GM21528 (cell line): Measurements from ENCODE around the gene RNF186.
"Not testable (repeated sequence)": the region's sequence is repeated elsewhere in the genome, so short reads cannot be mapped to it uniquely, and the experiment has no call there.

Experiments used
- ATAC-seq: cut with Tn5 transposase; IDR thresholded peaks from one replicate; pipeline ENCODE4 v1.9.1; 2021; ENCODE audit warnings: mild to moderate bottlenecking, moderate library complexity; ENCODE audit not compliant: unreplicated experiment, low FRiP score

The RNF186 gene

DNA sequence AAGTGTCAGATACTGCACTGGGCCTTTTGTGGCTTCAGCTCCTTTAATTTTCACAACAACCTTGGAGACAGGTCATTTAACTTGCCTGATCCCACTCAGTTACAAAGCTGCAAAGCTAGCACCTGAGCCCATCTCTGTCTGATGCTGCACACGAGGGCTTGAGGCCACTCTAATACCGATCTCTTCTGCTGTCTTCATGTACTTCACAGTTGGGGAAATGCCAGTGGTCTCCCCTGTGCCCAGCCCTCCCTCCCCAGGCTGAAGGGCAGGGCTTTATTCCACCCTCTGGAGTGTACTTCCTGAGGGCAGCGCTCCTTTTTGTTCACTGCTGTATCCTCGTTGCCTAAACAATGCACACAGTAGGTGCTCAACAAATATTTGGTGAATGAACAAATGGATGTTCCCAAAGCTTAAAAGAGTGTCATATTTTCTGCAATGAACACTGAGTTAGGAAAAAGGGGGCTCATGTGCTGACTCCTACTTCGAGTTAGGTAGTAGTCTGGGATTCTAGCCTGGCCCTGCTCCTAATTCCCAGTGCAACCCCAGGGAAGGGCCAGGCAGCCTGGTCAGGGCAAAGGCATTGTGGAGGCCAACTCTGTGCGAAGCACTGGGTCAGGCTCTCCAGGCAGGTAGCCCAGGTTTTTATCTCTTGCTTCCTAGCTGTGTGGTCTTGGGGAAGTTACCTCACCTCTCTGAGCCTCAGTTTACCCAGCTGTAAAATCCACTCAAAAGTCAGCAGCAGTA lies 16.4 kb downstream of the RNF186 start:
- ATAC-seq = no peak

GRCh38 chr1:19797827-19798226 lies 17.3 kb downstream of the RNF186 start:
- ATAC-seq = no peak

- no peak for ATAC-seq
Observed at GRCh38 chr1:19794583-19794982, 20.5 kb downstream of the RNF186 start.

GRCh38 chr1:19793360-19794046 lies 21.6 kb downstream of the RNF186 start:
- no peak for ATAC-seq

DNA sequence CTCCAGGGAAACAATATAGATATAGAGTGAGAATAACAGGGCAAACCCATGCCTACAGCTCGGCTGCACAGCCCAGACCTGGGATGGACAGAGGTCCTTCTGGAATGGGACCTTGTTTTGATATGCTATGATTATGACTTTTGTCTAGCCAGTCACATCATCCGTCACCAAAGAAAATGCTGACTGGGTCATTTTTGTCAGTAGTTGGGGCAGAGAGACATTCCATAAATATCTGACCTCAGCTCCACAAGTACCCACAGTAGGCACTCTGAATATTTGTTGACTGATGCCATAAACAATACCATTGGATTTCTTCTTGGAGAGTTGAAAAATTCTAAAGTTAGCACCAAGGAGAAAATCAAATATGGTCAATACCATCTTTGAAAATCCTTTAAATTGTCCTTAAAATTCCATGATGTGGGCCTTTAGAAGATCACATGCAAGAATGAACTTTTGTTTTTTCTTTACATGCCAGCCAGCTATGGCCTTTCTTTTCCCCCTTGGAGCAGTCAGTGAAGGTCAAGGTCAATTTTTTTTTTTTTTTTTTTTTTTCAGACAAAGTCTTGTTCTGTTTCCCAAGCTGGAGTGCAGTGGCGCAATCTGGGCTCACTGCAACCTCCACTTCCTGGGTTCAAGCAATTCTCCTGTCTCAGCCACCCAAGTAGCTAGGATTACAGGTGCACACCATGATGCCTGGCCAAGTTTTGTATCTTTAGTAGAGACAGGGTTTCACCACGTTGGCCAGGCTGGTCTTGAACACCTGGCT lies 22.7 kb downstream of the RNF186 start:
- ATAC-seq = no peak

DNA sequence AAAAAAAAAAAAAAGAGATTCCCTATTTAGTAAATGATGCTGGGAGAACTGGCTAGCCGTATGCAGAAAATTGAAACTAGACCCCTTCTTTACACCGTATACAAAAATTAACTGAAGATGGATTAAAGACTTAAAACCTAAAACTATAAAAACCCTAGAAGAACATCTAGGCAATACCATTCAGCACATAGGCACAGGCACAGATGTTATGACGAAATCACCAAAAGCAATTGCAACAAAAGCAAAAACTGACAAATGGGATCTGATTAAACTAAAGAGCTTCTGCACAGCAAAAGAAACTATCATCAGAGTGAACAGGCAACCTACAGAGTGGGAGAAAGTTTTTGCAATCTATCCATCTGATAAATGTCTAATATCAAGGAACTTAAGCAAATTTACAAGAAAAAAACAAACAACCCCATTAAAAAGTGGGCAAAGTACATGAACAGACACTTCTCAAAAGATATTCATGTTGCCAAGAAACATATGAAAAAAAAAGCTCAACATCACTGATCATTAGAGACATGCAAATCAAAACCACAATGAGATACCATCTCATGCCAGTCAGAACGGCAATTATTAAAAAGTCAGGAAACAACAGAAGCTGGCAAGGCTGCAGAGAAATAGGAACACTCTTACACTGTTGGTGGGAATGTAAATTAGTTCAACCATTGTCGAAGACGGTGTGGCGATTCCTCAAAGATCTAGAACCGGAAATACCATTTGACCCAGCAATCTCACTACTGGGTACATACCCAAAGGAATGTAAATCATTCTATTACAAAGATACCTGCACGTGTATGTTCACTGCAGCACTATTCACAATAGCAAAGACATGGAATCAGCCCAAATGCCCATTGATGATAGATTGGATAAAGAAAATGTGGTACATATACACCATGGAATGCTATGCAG lies 24.8 kb downstream of the RNF186 start:
- ATAC-seq = not testable (repeated sequence)

DNA sequence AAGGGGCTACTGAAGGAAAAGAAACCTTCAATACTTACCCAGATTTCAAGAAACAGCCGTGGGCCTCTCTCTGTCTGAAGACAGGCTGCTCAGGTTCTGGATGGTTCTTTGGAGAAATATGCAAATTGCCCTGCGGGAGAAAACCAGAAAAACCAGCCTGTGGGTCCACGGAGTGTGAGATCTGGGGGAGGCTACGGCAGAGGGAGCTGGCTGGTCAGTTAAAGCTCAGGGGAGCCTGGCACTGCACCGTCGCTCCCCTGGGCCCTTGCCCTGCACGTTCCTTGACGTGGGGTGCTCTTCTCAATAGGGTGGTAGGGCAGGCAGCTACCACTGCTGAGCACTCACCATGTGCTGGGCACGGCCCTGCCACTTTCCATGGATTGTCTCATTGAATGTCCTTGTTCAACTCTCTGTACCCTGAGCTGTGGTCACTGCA lies 28.1 kb downstream of the RNF186 start:
- ATAC-seq = no peak

DNA sequence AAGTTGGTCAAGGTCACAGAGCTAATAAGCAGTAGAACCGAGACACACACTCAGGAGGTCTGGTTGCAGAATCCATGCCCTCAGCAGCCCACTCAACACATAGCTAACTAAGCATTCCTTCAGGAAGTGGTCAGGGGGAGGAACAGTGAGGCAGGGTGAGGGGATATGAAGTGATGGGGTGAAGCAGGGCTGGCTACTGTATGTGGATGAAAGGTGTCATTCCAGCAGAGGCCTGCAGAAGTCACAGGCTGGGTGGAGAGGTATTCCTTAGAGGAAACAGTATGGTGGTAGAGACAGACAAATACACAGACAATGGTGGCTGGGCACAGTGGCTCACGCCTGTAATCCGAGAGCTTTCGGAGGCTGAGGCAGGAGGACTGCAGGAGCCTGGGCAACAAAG lies 29.4 kb downstream of the RNF186 start:
- no peak for ATAC-seq

GRCh38 chr1:19780267-19780877 lies 34.7 kb downstream of the RNF186 start:
- no peak for ATAC-seq

GRCh38 chr1:19776933-19777332 lies 38.1 kb downstream of the RNF186 start:
- no peak for ATAC-seq

DNA sequence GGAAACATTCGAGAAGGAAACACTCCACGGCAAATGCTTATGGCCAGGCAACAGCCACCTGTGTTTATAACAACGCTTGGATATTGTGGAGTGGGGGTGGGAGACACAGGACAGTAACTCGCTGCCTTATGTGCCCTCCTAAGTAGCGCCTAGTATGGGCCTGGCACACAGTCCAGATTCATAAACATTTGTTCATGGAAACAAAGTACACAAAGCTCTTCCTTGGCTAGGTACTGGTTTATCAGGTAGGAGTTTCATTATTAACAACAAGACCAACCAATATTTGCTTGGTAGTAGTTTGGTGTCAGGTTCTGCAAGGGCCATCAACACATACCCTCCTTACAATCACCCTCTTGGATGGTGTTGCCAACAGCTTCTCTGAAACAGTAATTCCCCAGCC lies 38.8 kb downstream of the RNF186 start:
- ATAC-seq = no peak

GRCh38 chr1:19775831-19776230 lies 39.3 kb downstream of the RNF186 start:
- no peak for ATAC-seq

- ATAC-seq = no peak
Observed at GRCh38 chr1:19775317-19775716, 39.8 kb downstream of the RNF186 start.

- ATAC-seq = no peak
Observed at GRCh38 chr1:19774180-19774785, 40.8 kb downstream of the RNF186 start.

- ATAC-seq = no peak
Observed at GRCh38 chr1:19773485-19773884, 41.6 kb downstream of the RNF186 start.

GRCh38 chr1:19772053-19772452 lies 43.0 kb downstream of the RNF186 start:
- no peak for ATAC-seq

DNA sequence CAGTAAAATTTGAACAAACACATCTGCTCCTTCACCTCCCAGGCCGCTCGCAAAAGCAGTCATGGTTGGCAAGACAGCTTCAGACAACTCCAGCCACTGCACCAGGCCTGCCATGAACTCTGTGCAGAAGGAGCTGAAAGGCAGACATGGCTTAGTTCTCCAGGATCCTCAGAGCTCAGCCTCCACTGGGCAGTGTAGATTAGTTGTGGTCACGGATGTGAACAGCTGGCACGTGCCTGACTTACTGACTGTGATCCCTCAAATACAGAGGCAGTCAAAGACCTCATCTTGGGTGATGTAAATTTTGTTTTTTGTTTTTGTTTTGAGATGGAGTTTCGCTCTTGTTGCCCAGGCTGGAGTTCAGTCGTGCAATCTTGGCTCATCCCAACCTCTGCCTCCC lies 43.7 kb downstream of the RNF186 start:
- ATAC-seq = no peak

- no peak for ATAC-seq
Observed at GRCh38 chr1:19770436-19771190, 44.5 kb downstream of the RNF186 start.
